Progenitor cell of endocrine pancreas (in vitro differentiated cells): ENCODE data around the gene WDHD1. TPM values are rescaled to one million over a fixed set of nuclear protein-coding genes. Genes with fewer than 3 reads are reported as not detected.
A peak's percentile ranks its signal among the peaks of the same experiment; 100 is the strongest.
"Not testable (repeated sequence)": the region's sequence is repeated elsewhere in the genome, so short reads cannot be mapped to it uniquely, and the experiment has no call there.

ENCODE experiments used
- DNase-seq: peaks from one replicate; pipeline ENCODE4 v3.0.0; 2021; ENCODE audit warnings: low spot score; ENCODE audit not compliant: unreplicated experiment
- H3K27ac Mint-ChIP-seq: 2 replicates; pipeline ENCODE4 v1.8.0; 2021; ENCODE audit warnings: mild to moderate bottlenecking, moderate library complexity, mixed read lengths
- H3K27me3 Mint-ChIP-seq: 2 replicates; pipeline ENCODE4 v1.8.0; 2021; ENCODE audit warnings: mixed read lengths
- H3K36me3 Mint-ChIP-seq: 2 replicates; pipeline ENCODE4 v1.8.0; 2022; ENCODE audit warnings: mixed read lengths; ENCODE audit not compliant: insufficient read depth
- H3K4me1 Mint-ChIP-seq: 2 replicates; pipeline ENCODE4 v1.8.0; 2021; ENCODE audit warnings: low read depth, mixed read lengths
- H3K4me3 Mint-ChIP-seq: 2 replicates; pipeline ENCODE4 v1.8.0; 2021; ENCODE audit warnings: low read depth, mild to moderate bottlenecking, moderate library complexity, mixed read lengths
- H3K9me3 Mint-ChIP-seq: 2 replicates; pipeline ENCODE4 v1.8.0; 2021; ENCODE audit warnings: low read depth, mixed read lengths
- CTCF ChIP-seq: fragments of 200-600 bp; sonication (generic); IDR thresholded peaks from one replicate; pipeline ENCODE4 v1.5.0; 2021; ENCODE audit warnings: antibody characterized with exemption, mild to moderate bottlenecking; ENCODE audit not compliant: unreplicated experiment
- total RNA-seq: library from RNA; stranded (reverse); gene quantifications from 2 replicates; pipeline ENCODE4 v1.2.1, GENCODE V29; 2021

The WDHD1 gene
- total RNA-seq, 1 donor from 2014 or later: 31.4 TPM

DNA sequence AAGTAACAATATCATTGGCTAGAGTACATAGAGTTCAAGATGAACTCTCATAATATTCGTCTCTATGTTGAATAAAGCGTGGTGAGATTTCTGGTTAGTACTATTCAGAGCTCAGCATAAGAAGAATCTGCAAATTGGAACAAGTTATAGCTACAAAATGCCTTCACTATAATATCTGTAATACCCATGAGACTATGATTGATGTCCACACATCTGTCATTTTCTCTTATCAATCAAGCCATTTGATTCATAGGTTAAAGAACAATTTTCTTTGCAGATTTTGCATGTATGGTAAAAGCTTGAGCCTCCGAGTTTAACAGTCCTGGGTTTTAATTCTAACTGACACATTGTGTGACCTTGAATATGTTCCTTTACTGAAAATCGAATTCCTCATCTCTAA, 1.6 kb upstream of the WDHD1 start:
- H3K36me3 Mint-ChIP-seq: no peaks in the 10 kb centered on the region
- peak overlapping the region; percentile 97 for H3K27ac Mint-ChIP-seq
- H3K27me3 Mint-ChIP-seq: no peaks in the 10 kb centered on the region
- no peak for TF ChIP-seq CTCF
- H3K9me3 Mint-ChIP-seq: no peaks in the 10 kb centered on the region
- DNase-seq: no peak
- H3K4me3 Mint-ChIP-seq: peak overlapping the region; percentile 93
- H3K4me1 Mint-ChIP-seq: peaks cover 42% of the 10 kb centered on the region

GRCh38 chr14:55028066-55028465, 1.2 kb upstream of the WDHD1 start:
- Mint-ChIP-seq H3K27me3 (no peaks in the 10 kb centered on the region), H3K9me3 (no peaks in the 10 kb centered on the region), H3K27ac (peak overlapping the region; percentile 97), H3K4me3 (peak overlapping the region; percentile 93), H3K36me3 (no peaks in the 10 kb centered on the region), H3K4me1 (peaks cover 42% of the 10 kb centered on the region)
- no peak for DNase-seq
- no peak for TF ChIP-seq CTCF

DNA sequence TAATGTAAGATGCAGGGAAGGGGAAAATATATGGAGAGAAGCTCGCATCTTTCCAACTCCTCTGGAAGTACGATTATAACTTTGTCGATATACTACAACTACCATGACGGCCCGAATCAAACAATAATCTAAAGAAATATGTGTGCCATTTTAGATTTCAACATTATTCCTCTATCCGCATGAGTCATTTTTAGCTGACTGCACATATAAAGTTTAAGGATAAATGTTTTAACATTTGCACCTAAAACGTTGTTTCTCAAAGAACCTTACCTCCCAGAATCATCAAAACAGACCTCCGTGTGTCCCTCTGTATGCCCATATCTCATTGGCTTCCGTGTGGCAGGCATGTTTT, 482 bp downstream of the WDHD1 start:
- Mint-ChIP-seq H3K4me1 (peaks cover 41% of the 10 kb centered on the region), H3K27ac (peak overlapping the region; percentile 97), H3K4me3 (peak overlapping the region; percentile 93)

DNA sequence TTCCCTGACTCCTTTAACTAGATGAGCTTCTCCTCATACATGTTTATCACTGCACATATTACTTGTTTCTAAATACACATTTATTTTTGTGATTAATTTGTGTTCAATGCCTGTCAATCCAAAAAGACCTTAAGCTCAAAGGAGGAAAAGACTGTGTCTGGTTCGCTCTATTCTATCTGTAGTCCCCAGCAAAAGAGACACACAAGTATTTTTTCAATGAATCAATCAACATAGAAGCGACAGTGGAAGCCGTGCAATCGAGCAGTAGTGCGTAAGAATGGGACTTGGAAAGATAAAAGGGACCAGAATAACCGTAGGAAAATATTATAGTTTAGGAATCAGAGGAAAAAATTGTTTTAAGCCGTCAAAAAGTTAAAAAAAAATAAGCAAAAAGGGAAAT, 951 bp downstream of the WDHD1 start:
- Mint-ChIP-seq H3K9me3 (no peaks in the 10 kb centered on the region), H3K36me3 (peaks cover 1% of the 10 kb centered on the region), H3K27me3 (no peaks in the 10 kb centered on the region), H3K27ac (peak overlapping the region; percentile 97), H3K4me3 (peak overlapping the region; percentile 93), H3K4me1 (peaks cover 36% of the 10 kb centered on the region)
- DNase-seq: no peak
- TF ChIP-seq CTCF: no peak

More for the DNA sequence above, 482 bp downstream of the WDHD1 start:
- DNase-seq: no peak
- H3K36me3 Mint-ChIP-seq: peaks cover 1% of the 10 kb centered on the region
- no peaks in the 10 kb centered on the region for H3K27me3 Mint-ChIP-seq
- H3K9me3 Mint-ChIP-seq: no peaks in the 10 kb centered on the region
- no peak for TF ChIP-seq CTCF

DNA sequence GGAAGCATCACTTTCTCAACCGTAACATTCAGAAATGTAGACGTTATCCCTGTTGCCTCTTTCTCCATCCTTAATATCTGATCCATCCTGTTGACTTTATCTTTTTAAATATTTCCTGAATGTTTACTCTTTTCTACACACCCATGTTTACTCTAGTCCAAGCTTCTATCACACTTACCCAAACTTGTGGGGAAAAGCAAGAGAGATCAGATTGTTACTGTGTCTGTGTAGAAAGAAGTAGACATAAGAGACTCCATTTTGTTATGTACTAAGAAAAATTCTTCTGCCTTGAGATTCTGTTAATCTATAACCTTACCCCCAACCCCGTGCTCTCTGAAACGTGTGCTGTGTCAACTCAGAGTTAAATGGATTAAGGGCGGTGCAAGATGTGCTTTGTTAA, 2.5 kb downstream of the WDHD1 start:
- H3K27ac Mint-ChIP-seq: peak overlapping the region; percentile 72
- DNase-seq, H3K36me3 Mint-ChIP-seq, H3K4me3 Mint-ChIP-seq, H3K27me3 Mint-ChIP-seq, H3K9me3 Mint-ChIP-seq: not testable (repeated sequence)
- H3K4me1 Mint-ChIP-seq: peaks cover 33% of the 10 kb centered on the region

- DNase-seq: no peak
- TF ChIP-seq CTCF: no peak
- H3K4me1 Mint-ChIP-seq: peaks cover 5% of the 10 kb centered on the region
- no peak overlapping the region for H3K4me3 Mint-ChIP-seq
- no peaks in the 10 kb centered on the region for H3K27me3 Mint-ChIP-seq
- no peak overlapping the region for H3K27ac Mint-ChIP-seq
- H3K9me3 Mint-ChIP-seq: no peaks in the 10 kb centered on the region
- peaks cover 6% of the 10 kb centered on the region for H3K36me3 Mint-ChIP-seq
These were observed 6.8 kb downstream of the WDHD1 start for GRCh38 chr14:55019968-55020554.
